ENCODE results near the gene ADCY9.
"Not testable (repeated sequence)": the region's sequence is repeated elsewhere in the genome, so short reads cannot be mapped to it uniquely, and the experiment has no call there.

ADCY9 gene

GRCh38 chr16:4064950-4065352 lies 51.3 kb downstream of the ADCY9 start:
- peak in 1 of 3 experiments; percentile 5 for DNase-seq

GRCh38 chr16:4062212-4062802 lies 53.9 kb downstream of the ADCY9 start:
- no peak for DNase-seq

DNA sequence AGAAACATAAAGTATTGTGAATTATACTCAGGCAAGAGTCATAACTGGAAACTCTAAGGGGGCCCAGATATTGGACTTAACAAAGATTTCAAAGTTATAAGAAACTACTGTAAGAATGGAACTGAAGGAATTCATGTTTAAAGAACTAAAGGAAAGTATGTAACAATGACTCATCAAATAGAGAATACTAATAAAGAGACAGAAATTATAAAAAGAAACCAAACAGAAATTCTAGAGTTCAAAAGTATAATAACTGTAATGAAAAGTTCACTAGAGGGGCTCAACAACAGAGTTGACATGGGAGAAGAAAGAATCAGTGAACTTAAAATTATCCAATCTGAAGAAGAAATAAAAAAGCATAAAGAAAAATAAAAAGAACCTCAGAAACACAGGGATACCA lies 55.4 kb downstream of the ADCY9 start:
- DNase-seq: no peak

- no peak for DNase-seq
These were observed 56.2 kb downstream of the ADCY9 start for GRCh38 chr16:4060009-4060408.

GRCh38 chr16:4058386-4058785 lies 57.9 kb downstream of the ADCY9 start:
- peak in 1 of 3 experiments; percentile 70 for DNase-seq

DNA sequence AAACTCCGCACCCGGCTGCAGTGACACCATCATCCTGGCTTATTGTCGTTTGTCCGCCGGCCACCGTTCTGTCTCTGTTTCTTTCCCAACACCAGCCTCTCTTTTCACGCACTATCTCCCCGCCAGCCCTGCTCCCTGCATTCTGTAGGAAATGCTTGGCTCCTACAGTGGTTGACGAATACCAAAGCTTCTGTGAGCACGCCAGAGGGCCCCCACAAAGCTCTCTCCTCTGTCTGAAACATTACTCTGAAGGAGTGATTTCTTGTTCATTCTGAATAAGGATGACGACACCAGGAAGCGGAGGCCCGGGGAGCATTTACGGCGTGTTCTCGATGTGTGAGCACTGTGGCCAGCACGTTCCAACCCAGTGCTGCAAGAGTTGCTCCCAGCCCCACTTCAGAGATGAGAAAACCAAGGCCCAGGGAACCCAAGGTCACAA lies 58.8 kb downstream of the ADCY9 start:
- DNase-seq: no peak

DNA sequence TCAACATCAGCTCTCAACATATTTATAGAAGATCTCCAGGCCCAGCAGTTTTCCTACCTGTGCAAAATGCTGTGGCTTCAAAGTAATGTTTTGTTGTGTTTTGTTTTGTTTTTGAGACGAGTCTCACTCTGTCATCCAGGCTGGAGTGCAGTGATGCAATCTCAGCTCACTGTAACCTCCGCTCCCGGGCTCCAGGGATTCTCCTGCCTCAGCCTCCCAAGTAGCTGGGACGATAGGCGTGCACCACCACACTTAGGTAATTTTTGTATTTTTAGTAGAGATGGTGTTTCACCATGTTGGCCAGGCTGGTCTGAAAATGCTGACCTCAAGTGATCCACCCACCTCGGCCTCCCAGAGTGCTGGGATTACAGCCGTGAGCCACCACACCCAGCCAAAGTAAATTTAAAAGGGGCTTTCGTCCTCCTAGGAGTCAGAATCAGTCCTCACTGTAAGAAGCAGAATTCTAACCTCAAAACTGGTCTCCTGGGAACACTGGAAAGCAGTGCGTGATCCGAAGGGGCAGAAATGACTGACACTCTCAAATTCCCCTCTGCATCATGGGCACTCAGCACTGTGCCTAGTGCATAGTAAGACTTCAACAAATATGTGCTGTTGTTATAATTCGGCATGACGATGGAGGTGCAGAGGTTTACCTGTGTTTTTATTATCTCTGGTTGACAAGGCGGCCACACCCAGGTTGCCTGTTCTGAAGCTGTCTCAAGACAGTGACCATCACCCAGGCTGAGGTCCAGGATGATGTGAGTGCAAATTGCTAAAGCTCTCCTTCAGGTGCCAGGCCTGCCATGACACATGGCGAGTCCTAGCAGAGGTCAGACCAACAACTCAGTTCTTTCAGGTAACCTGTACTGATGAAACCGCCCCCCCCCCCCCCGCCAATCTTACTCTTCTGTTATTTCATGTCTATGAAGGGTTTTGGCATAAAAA lies 59.8 kb downstream of the ADCY9 start:
- no peak for DNase-seq

DNA sequence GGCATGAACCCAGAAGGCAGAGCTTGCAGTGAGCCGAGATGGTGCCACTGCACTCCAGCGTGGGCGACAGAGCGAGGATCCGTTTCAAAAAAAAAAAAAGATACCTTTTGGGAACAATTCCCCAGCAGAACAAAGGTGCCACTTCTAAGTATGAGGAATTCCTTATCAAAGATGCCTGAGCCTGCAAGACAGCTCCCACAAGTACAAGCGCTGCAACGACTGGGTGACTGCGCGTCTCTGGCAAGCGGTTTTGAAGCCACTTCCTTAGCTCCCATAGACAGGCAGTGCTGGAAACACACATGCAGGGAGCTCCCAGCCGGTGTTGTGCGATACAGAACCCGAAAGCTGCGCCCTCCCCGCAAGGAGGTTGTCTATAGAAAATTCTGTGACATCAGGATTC lies 60.5 kb downstream of the ADCY9 start:
- DNase-seq: no peak

DNA sequence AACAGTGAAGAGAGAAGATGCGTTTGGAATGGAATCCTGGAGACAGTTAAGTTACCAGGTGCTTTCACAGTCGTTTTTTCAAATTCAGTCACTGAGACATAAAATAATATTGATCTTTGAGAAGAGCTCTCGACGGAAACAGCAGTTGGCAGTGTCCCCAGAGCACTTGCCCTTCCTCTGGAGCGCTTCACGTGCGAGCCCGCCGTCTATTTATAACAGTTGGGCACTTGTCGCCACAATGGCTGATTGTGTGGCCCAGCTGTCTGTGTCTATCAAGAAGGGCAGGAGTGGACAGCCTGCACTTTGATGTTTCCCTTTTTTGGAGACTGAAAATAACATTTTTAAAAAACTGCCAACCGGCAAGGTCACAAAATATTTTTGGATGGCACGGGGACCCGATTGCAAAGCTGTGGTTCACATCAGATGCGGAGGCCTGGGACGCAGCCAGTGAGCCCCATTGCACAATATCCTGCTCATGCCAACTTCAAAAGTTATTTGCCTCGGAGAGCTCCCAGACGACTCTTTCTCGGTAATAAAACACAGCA lies 62.9 kb downstream of the ADCY9 start:
- peak; percentile 78 to 93 (median 92) for DNase-seq

DNA sequence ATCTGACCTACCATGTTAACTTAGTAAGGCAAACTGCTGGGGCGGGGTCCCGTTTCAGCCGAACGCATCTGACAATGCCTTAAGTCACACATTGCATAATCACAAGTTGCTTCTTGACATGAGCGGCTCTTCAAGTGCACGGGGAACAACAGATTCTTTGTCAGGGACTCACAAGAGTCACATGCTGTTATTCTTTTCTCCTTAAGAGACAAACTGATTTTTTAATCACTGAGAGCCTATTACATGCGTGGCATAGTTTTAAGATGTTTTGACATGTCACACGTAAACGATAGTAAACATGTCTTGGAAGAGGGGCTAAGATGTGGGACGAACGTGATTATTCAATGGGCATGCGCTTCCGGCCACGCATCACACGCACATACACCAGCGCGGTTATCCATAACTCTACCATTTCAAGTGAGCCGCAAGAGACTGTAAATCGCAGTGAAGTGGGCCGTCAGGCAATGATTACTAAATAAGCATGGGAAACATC lies 63.4 kb downstream of the ADCY9 start:
- peak; percentile 78 to 93 (median 83) for DNase-seq

GRCh38 chr16:4052096-4052495 lies 64.1 kb downstream of the ADCY9 start:
- DNase-seq: no peak

DNA sequence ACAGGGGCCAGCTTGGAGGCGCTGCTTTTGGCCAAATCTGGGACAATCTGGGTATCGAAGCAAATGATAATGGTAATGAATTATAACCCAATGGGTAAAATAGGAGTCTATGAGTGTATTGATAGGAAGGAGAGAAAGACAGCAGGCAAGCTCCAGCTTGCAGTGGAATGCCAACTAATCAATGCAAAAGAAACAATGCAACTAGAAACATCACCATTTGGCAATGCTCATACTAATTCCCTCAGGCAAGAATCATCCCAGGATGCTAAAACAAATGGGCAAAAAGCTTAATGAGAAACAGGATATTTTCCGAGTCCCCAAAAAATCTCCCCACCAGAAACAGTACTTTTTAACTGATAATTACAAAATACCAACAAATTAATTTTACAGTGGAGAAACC lies 64.7 kb downstream of the ADCY9 start:
- DNase-seq: no peak

DNA sequence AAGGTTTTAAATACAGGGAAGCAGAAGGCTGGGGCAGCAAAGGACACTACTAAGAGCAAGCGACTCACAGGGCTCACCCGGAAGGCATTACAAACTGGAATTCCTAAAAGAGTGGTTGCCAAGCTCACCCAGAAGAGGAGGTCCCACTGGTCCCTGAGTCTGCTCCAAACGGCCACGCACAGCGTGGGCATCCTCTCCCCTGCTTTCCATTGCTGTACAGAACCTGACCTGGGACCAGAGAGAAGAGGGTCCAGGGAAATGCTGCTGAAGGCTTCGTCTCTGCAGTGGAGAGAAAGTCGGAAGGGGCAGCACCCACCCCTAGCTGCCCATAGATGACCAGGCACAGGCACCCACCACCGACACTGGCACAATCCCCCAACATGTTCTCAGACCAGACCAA lies 67.2 kb downstream of the ADCY9 start:
- DNase-seq: no peak

- DNase-seq: peak in 1 of 3 experiments; percentile 36
These were observed 67.8 kb downstream of the ADCY9 start for GRCh38 chr16:4048481-4048880.

- no peak for DNase-seq
These were observed 70.0 kb downstream of the ADCY9 start for GRCh38 chr16:4046221-4046620.

DNA sequence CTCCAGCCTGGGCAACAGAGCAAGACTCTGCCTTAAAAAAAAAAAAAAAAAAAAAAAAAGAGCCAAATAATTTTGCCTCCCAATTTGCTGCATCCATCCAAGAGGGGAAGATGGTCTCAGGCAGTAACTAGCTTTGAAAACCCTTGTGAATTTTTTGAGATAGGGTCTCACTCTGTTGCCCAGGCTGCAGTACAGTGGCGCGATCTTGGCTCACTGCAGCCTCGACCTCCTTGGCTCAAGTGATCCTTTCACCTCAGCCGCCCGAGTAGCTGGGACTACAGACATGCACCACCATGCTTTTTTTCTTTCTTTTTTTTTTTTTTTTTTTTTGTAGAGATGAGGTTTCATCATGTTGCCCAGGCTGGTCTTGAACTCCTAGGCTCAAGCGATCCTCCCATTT lies 70.7 kb downstream of the ADCY9 start:
- not testable (repeated sequence) for DNase-seq

DNA sequence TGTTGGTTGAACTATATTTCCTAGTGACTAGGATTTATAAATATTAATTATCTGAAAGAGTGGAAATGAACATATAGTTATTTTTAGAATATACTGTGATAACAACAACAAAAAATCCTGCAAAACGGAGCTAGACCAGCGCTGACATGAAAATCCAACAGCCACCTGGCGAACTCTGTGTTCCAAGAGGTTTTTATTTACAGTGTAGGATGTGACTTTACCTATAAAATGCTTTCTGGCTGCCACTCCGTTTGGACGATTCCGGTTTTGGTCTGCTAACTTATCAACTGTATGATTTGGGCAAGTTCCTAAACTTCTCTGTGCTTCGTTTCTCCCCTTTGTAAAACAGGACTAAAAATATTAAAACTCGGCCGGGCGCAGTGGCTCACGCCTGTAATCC lies 73.7 kb downstream of the ADCY9 start:
- no peak for DNase-seq

- no peak for DNase-seq
These were observed 77.8 kb downstream of the ADCY9 start for GRCh38 chr16:4038448-4038847.

- not testable (repeated sequence) for DNase-seq
These were observed 79.3 kb downstream of the ADCY9 start for GRCh38 chr16:4036952-4037351.

GRCh38 chr16:4034963-4035362 lies 81.3 kb downstream of the ADCY9 start:
- DNase-seq: peak in 2 of 3 experiments; percentile 11 to 64

GRCh38 chr16:4033951-4034350 lies 82.3 kb downstream of the ADCY9 start:
- DNase-seq: no peak

DNA sequence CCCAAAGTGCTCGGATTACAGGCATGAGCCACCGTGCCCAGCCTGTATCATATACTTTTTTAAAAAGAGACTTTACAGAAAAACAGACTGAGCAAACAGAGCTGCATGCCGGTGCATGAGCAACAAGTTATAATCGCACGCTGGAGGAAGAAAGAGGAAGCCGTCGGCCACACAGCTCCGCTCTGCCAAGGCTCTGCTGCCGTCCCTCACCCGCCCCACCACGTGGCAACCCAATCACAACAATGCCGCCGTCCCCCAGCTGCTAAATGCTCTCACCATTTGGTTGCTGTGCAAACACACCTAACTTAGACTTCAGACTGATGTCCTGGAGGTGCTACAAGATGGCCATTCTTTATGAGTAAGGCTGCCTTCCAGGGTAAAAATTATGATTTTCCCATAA lies 83.5 kb downstream of the ADCY9 start:
- peak in 1 of 3 experiments; percentile 2 for DNase-seq

DNA sequence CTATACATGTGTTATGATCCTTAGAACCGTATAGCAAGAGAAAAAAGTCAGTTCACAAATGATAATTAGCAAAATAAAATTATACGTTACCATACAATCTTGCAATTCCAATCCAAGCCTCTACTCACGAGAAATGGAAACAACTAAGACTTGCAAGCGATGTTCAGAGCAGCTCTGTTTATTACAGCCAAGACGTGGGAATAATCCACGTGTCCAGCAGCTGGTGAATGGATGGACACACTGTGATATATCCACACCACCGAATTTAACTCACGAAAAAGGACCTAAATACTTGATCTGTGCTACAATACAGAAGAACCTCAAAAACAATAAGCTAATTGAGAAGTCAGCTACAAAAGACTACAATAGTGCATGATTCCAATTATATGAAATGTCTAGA lies 88.1 kb downstream of the ADCY9 start:
- no peak for DNase-seq

DNA sequence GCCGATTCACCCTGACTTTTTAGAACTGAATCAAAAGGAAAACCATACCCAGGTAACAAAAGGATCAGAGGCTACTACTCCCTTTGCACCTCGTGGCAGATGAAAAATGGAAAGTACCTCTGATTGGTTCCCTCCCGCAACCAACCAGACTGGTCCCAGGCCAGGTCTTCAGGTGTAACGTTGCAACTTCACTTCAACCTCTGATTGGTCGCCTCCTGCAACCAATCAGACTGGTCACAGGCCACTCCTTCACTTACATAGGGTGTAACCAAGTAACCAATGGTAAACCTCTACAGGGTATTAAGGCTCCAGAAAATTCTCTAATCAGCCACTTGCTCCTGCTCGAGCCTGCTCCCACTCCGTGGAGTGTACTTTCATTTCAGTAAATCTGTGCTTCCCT lies 89.4 kb downstream of the ADCY9 start:
- no peak for DNase-seq
